Upper lobe of right lung (tissue), 1 donor: ENCODE measurements around the gene TRAPPC13. TPM values are rescaled to one million over a fixed set of nuclear protein-coding genes. Genes with fewer than 3 reads are reported as not detected.

Source experiments
- ATAC-seq: fragments of 200-7000 bp; cut with Tn5 transposase; one replicate; pipeline ENCODE4 v1.9.1; 2020; ENCODE audit warnings: mild to moderate bottlenecking, moderate library complexity
- DNase-seq: peaks from one replicate; pipeline ENCODE4 v3.0.0-alpha.2; 2020
- H3K27ac ChIP-seq: fragments of 200-600 bp; one replicate; pipeline ENCODE4 v1.8.0; 2022
- H3K27me3 ChIP-seq: fragments of 200-600 bp; one replicate; pipeline ENCODE4 v1.8.0; 2022; ENCODE audit warnings: mild to moderate bottlenecking
- H3K36me3 ChIP-seq: fragments of 200-600 bp; one replicate; pipeline ENCODE4 v1.8.0; 2022
- H3K4me1 ChIP-seq: fragments of 200-600 bp; one replicate; pipeline ENCODE4 v1.8.0; 2022
- H3K4me3 ChIP-seq: fragments of 200-600 bp; one replicate; pipeline ENCODE4 v1.8.0; 2022; ENCODE audit warnings: mild to moderate bottlenecking
- H3K9me3 ChIP-seq: fragments of 200-600 bp; one replicate; pipeline ENCODE4 v1.8.0; 2022
- intact Hi-C: fragments of 100-400 bp; cut with DNase I; formaldehyde crosslinking; loops from one replicate; pipeline ENCODE4 v1.11.0; 2022
- total RNA-seq: library from RNA; stranded (reverse); fragmentation: NEBNext Ultra II Directional; extraction: Animal tissue kit (Norgen Biotek cat#: 25700); gene quantifications from one replicate; pipeline ENCODE4 v1.2.1, GENCODE V29; 2021
- TF ChIP-seq, protein P1 (sequence below): fragments of 200-600 bp; IDR thresholded peaks from one replicate; pipeline ENCODE4 v1.8.0; 2022; ENCODE audit warnings: antibody characterized with exemption
- donor health status: DM: no; HTN: yes; CAD: no; lungs with severe emphysema.

Gene TRAPPC13
- total RNA-seq, 1 donor from 2014 or later = 19.6 TPM

GRCh38 chr5:65630981-65631380, 6.2 kb downstream of the TRAPPC13 start:
- TF ChIP-seq, protein P1, sequence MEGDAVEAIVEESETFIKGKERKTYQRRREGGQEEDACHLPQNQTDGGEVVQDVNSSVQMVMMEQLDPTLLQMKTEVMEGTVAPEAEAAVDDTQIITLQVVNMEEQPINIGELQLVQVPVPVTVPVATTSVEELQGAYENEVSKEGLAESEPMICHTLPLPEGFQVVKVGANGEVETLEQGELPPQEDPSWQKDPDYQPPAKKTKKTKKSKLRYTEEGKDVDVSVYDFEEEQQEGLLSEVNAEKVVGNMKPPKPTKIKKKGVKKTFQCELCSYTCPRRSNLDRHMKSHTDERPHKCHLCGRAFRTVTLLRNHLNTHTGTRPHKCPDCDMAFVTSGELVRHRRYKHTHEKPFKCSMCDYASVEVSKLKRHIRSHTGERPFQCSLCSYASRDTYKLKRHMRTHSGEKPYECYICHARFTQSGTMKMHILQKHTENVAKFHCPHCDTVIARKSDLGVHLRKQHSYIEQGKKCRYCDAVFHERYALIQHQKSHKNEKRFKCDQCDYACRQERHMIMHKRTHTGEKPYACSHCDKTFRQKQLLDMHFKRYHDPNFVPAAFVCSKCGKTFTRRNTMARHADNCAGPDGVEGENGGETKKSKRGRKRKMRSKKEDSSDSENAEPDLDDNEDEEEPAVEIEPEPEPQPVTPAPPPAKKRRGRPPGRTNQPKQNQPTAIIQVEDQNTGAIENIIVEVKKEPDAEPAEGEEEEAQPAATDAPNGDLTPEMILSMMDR = no peak
- intact Hi-C loops = no loop called here
- no peaks in the 10 kb centered on the region for H3K9me3 ChIP-seq
- no peaks in the 10 kb centered on the region for H3K27me3 ChIP-seq
- H3K36me3 ChIP-seq = peaks cover 19% of the 10 kb centered on the region
- no peak overlapping the region for H3K27ac ChIP-seq
- no peak overlapping the region for H3K4me3 ChIP-seq
- peaks cover 4% of the 10 kb centered on the region for H3K4me1 ChIP-seq
- no peak for ATAC-seq
- no peak for DNase-seq

- Histone ChIP-seq H3K27me3 (no peaks in the 10 kb centered on the region), H3K9me3 (no peaks in the 10 kb centered on the region), H3K4me3 (no peak overlapping the region), H3K4me1 (no peaks in the 10 kb centered on the region), H3K36me3 (peaks cover 58% of the 10 kb centered on the region), H3K27ac (no peak overlapping the region)
- intact Hi-C loops = no loop called here
- TF ChIP-seq, protein P1 = no peak
- ATAC-seq (no peak), DNase-seq (no peak)
Measured at GRCh38 chr5:65640240-65640639, 15.4 kb downstream of the TRAPPC13 start.

DNA sequence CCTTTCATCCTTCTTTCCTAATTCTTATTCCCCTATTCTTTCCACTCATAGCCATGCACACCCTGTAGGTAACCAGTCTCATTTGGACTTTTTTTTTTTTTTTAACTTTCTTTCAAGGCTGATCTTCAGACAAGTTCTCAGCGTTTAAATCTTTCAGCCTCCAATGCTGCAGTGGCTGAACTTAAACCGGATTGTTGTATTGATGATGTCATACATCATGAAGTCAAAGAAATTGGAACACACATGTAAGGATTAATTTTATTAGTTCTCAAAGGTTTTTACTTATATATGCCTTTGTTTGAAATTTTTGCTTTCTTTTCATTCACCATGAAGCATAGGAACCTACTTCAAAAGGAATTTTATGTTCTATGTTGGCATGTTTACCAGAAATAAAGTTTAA, 22.1 kb downstream of the TRAPPC13 start:
- no peak for DNase-seq
- peaks cover 46% of the 10 kb centered on the region for H3K36me3 ChIP-seq
- no peaks in the 10 kb centered on the region for H3K9me3 ChIP-seq
- TF ChIP-seq, protein P1 = no peak
- no peak overlapping the region for H3K27ac ChIP-seq
- H3K27me3 ChIP-seq = no peaks in the 10 kb centered on the region
- H3K4me1 ChIP-seq = no peaks in the 10 kb centered on the region
- no peak for ATAC-seq
- intact Hi-C loops = no loop called here
- no peak overlapping the region for H3K4me3 ChIP-seq

- TF ChIP-seq, protein P1 = no peak
- Histone ChIP-seq H3K4me1 (no peaks in the 10 kb centered on the region), H3K36me3 (peaks cover 50% of the 10 kb centered on the region), H3K9me3 (no peaks in the 10 kb centered on the region), H3K27me3 (no peaks in the 10 kb centered on the region), H3K27ac (no peak overlapping the region), H3K4me3 (no peak overlapping the region)
- no peak for DNase-seq
- no peak for ATAC-seq
- intact Hi-C loops = no loop called here
Measured at GRCh38 chr5:65647941-65648340, 23.1 kb downstream of the TRAPPC13 start.

DNA sequence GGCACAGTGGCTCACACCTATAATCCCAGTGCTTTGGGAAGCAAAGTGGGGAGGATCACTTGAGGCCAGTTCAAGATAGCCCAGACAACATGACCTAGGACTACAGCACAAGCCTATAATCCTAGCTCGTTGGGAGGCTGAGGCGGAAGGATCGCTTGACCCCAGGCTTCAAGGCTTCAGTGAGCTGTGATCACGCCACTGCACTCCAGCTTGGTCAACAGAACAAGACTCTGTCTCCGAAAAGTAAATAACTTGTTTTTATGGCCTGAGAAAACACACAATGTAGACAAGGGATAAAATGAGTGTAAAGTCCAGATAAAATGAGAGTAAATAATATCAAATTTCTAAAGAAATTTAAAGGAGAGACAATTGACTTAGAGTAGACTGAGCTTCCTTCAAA, 26.3 kb downstream of the TRAPPC13 start:
- intact Hi-C loops = no loop called here
- Histone ChIP-seq H3K27ac (no peak overlapping the region), H3K4me1 (no peaks in the 10 kb centered on the region), H3K9me3 (no peaks in the 10 kb centered on the region), H3K27me3 (no peaks in the 10 kb centered on the region), H3K4me3 (no peak overlapping the region), H3K36me3 (peaks cover 45% of the 10 kb centered on the region)
- TF ChIP-seq, protein P1 = no peak
- no peak for DNase-seq
- ATAC-seq = no peak

DNA sequence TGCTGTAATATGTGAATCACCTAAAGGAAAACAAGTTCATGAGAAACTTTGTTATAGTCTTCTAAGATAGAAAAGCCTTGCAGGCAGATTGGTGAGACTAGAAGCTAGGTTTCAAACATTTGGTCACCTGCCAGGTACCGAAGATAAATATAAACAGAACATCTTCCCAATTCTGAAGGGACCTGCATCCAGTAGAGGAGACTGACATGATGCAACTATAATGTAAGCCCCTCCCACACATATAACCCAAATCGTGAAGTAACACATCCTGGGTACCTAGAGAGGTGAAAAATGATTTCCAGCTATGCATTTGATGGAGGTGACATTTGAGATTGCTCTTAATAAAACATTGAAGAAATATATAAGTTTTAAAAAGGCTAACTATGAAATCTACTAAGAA, 29.9 kb downstream of the TRAPPC13 start:
- TF ChIP-seq, protein P1 = no peak
- Histone ChIP-seq H3K4me3 (no peak overlapping the region), H3K36me3 (peaks cover 23% of the 10 kb centered on the region), H3K27ac (no peak overlapping the region), H3K27me3 (no peaks in the 10 kb centered on the region), H3K4me1 (no peaks in the 10 kb centered on the region), H3K9me3 (no peaks in the 10 kb centered on the region)
- no peak for ATAC-seq
- no peak for DNase-seq
- intact Hi-C loops = no loop called here
